NCI-H2196 treated with DMSO at 0.1 percent for 48 hours (cell line): ENCODE data around the gene CCL27.
"Not testable (repeated sequence)": the region's sequence is repeated elsewhere in the genome, so short reads cannot be mapped to it uniquely, and the experiment has no call there.

Source experiments
- DNase-seq: peaks from one replicate; lab custom pipeline; 2025; ENCODE audit not compliant: unreplicated experiment; lab: John Stamatoyannopoulos, UW

Gene CCL27

DNA sequence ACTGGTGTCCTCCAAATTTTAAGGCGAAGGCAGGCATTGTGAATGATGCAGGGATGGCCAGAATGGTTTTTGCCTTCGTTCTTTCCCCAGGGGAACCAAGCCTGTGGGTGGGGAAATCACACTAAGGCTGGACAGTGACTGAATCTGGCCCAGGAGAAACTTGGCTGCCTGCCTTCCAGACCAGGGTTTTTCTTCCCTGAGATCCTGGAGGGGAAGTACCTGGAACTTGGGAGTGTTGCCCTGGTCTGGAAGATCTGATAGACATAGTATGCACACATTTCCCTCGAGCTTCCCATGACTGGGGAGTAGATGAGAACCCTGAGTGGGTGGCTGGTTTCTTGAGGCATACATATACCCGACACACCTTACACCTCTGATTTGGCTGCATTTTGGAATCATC, 11.1 kb downstream of the CCL27 start:
- DNase-seq = no peak

DNA sequence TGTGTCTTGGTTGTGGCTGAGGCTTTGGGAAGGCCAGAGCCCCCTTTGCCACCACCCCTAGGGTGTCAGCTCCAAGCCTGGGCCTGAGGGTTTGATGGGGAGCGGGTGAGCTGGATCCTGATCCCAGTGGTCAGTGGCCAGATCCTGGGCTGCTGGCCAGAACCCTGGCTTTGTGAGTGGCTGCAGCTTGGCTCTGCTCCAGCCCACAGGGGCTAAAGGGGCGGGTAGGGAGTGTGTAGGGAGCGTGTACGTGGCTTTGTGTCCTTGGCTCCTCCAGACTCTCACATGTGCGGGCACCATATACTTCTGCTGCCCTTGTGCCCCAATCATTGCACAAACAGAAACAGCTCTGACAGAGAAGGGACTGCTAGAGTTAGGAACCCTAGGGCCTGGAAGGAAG, 11.6 kb downstream of the CCL27 start:
- DNase-seq = no peak

- DNase-seq = no peak
Observed at GRCh38 chr9:34648673-34649072, 13.8 kb downstream of the CCL27 start.

DNA sequence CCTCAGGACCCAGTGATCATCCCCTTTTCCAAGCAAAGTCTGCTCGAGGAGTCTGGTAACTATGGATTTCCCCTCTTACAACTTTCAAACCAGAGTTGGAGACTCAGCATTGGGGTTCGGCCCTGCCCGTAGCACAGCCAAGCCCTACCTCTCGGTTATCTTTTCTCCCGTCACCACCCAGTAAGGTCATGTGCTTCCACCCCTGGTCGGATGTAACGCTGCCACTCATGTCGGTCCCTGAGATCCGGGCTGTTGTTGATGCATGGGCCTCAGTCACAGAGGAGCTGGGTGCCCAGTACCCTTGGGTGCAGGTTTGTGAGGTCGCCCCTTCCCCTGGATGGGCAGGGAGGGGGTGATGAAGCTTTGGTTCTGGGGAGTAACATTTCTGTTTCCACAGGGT, 14.8 kb downstream of the CCL27 start:
- no peak for DNase-seq

DNA sequence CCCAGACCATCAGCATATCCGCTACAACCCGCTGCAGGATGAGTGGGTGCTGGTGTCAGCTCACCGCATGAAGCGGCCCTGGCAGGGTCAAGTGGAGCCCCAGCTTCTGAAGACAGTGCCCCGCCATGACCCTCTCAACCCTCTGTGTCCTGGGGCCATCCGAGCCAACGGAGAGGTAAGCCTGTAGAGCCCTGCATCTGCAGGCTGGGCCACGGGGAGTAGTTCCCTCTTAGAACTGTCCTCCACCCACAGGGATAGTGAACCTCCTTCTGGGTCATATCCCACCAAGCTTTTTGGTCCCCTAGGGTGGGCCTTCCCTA, 15.4 kb downstream of the CCL27 start:
- DNase-seq = no peak

- DNase-seq = peak; percentile 77
Observed at GRCh38 chr9:34646211-34647083, 16.0 kb downstream of the CCL27 start, which contains the start of gene GALT. Gene GALT, plus strand, starts transcription at chr9:34646675. Its CDS starts 30 bp downstream, at chr9:34646705.

GRCh38 chr9:34644766-34645314, 17.6 kb downstream of the CCL27 start:
- no peak for DNase-seq

DNA sequence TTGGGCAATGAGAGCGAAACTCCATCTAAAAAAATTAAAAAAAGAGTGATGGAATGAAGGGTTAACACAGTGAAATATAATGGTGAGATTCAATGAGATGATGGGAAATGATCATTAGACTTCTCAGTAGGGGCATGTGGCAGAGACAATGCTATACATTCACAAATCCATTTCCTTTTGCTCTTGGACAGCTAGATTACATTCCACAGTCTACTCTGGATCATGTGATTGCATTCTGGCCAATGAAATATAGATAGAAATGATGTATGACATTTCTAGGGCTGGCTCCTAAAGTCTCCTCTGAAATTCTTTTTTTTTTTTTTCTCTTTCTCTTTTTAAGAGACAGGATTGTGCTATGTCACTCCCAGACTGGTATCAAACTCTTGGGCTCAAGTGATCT, 19.8 kb downstream of the CCL27 start:
- no peak for DNase-seq

DNA sequence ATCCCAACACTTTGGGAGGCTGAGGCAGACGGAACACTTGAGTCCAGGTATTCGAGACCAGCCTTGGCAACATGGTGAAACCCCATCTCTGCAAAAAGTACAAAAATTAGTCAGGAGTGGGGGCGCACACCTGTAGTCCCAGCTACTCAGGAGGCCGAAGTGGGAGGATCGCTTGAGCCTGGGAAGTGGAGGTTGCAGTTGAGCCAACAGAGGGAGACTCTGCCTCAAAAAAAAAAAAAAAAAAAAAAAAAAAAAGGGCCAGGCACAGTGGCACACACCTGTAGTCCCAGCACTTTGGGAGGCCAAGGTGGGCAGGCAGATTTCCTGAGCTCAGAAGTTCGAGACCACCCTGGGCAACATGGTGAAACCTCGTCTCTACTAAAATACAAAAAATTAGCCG, 23.1 kb downstream of the CCL27 start:
- DNase-seq = not testable (repeated sequence)

DNA sequence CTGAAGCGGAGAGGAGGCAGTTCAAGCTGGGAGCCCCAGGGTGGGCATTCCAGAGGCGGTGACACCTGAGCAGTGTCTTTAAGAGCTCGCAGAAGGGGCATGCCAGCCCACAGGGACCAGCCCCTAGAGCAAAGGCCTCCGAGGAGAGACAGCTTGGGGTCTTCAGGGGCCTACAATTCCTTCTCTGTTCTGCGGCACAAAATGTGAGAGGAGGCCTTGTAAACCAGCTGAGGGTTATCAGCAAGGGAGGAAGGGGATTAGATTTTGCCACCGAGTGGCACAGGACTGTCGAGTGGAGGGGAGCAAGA, 24.4 kb downstream of the CCL27 start:
- no peak for DNase-seq

DNA sequence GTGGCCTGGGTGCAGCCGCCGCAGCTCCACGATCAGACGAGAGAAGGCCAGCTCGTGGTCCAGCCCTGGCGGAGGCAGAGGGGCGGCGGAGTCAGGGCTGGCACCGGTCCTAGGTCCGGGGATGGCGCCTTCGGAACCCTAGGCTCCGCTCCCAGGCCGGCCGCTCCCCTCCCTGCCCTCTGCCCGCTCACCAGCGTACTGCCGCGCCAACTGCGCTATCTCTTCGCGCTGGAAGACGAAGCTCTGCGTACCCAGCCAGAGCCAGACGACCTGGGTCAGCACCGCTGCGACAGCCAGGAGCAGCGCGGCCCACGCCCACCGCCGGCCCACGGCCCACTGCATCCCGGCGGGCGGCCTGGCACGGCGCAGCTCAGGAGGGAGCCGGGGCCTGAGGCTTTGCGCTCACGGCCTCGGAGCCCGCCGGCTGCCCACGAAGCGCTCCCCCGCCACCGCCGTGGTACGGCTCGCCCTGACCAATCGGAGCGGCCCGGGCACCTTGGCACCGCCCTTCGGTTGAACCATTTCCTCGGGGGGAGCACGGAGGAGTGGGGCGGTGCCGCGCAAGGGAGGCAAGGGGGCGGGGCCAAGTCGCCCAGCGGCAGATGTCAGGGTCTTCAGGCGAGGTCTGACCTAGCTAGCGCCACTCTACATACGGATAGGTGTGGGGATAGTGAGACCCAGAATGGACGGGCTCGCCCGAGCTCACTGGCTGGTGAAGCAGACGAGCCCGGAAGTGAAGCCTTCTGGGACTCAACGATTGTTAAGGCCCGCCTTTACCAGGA, 24.9 kb downstream of the CCL27 start, which contains the start of gene SIGMAR1:
TSS of gene SIGMAR1 (minus strand) at position 432 of the 782 bp plus-strand sequence. CDS start at position 342, 90 bp downstream.
- peak; percentile 88 for DNase-seq

DNA sequence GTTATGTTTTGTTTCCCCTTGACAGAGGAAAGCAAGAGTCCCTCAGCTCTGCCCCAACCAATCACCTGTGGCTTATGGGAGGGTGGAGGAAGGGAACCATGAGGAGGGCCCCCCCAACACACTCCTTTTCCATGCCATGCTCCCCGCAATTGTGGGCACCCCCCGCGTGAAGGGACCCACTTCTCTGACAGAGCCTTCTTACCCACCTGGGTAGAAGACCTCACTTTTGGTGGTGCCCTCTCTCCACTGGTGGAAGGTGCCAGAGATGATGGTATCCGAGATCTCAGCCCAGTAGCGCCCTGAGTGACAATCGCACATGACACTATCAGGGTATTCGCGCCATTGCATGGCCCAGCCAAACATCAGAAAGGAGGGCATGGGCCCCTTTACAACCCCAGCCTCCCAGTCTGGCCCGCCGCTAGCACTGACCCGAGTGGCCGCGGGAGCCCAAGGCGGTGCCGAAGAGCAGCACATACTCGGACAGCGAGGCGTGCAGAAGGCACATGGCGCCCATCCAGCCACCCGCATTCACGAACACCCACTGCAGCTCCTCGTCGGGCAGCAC, 25.6 kb downstream of the CCL27 start:
- no peak for DNase-seq

- DNase-seq = no peak
Observed at GRCh38 chr9:34635556-34635955, 26.9 kb downstream of the CCL27 start.

GRCh38 chr9:34634551-34635248, 27.8 kb downstream of the CCL27 start:
- no peak for DNase-seq

DNA sequence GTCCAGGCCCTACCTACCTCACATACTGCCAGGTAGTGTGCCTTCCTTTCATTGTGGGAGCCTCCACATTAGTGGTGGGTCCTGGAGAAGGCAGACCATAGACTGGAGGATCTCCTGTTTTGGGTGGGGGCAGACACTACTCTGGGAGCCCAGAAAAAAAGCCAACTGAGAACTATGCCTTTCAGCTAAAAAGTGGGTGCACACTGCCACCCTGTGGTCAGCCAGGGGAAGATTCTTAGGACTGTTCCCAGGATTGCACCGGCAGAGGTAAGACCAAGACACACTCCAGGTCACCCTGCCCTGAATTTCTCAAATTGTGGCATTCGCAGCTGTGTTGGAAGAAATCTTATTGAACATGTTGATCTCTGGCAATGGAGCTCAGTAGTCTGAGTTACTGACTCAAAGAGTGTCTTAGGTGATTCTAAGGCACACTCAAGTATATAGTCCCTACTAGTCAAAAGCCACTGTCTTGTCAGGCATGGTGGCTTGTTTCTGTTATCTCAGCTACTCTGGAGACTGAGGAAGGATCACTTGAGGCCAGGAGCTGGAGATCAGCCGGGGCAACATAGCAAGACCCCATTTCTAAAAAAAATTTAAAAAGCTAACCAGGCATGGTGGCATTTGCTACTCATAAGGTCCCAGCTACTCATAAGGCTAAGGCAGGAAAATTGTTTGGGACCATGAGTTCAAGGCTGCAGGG, 28.5 kb downstream of the CCL27 start:
- peak; percentile 51 for DNase-seq

DNA sequence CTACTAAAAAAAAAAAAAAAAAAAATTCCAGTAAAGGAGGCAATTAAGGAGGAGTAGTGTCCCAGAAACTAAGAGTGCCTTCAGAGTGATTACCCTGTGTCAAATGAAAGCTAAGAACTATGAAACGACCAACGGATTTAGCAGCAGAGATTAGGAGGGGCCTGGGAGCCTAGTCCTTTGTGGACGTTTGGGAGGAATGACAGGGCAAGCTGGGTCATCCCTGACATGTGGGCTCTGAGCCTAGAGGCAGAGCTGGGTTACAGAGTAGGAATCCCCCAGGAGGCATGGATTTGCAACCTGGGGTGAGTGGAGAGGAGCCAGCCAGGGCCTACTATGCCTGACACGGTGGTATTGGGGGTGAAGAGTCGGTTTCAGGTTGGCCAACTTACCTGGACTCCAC, 29.3 kb downstream of the CCL27 start:
- no peak for DNase-seq

- DNase-seq = no peak
Observed at GRCh38 chr9:34630402-34631154, 31.9 kb downstream of the CCL27 start.

- DNase-seq = no peak
Observed at GRCh38 chr9:34629491-34629808, 33.0 kb downstream of the CCL27 start.

- DNase-seq = no peak
Observed at GRCh38 chr9:34628656-34629490, 33.6 kb downstream of the CCL27 start, which contains the start of gene ARID3C. Gene ARID3C, minus strand, starts transcription at chr9:34629066. Its CDS starts 1,052 bp downstream, at chr9:34628014.
